B cell (primary cell): ENCODE results near the gene ZCCHC2. TPM values are rescaled to one million over a fixed set of nuclear protein-coding genes. Genes with fewer than 3 reads are reported as not detected.

ENCODE experiments used
- ATAC-seq: fragments of 200-7000 bp; cut with Tn5 transposase; one replicate; pipeline ENCODE4 v1.10.0; 2021; ENCODE audit warnings: low read depth, mild to moderate bottlenecking, moderate number of reproducible peaks, moderate library complexity
- CTCF ChIA-PET: fragments of 350-600 bp; sonication (Branson Sonifier 250); formaldehyde crosslinking; loops from one replicate; lab custom pipeline; 2021; ENCODE audit warnings: antibody characterized with exemption, inconsistent platforms; lab: Charles Lee
- POLR2A ChIA-PET: fragments of 350-600 bp; sonication (Branson Sonifier 250); formaldehyde crosslinking; loops from one replicate; lab custom pipeline; 2021; ENCODE audit warnings: antibody characterized with exemption; lab: Charles Lee
- DNase-seq: peaks from one replicate; pipeline ENCODE4 v3.0.0; 2013
- H2AFZ ChIP-seq: 2 replicates; pipeline ENCODE4 v1.6.1; 2012; ENCODE audit warnings: mild to moderate bottlenecking, low read depth, low read length; ENCODE audit not compliant: insufficient read depth, poor library complexity, severe bottlenecking
- H3K27ac ChIP-seq, 2 donors: 1 replicate in 1 of 2; 2 replicates in 1 of 2; pipeline ENCODE4 v1.5.1; 2012 to 2013; ENCODE audit warnings: low read length in 2 of 2, mild to moderate bottlenecking in 2 of 2, moderate library complexity in 1 of 2
- H3K27me3 ChIP-seq, 4 experiments: fragments of 200-600 bp in 1 of 4; sonication (generic) in 1 of 4; replicated peaks in 1 of 4; 1 replicate in 2 of 4; 2 replicates in 2 of 4; pipeline versions ENCODE4 v1.6.1 to v1.7.0; 2013 to 2016; ENCODE audit warnings: low read length in 3 of 4, mild to moderate bottlenecking in 2 of 4, mixed read lengths in 1 of 4, moderate library complexity in 1 of 4; ENCODE audit not compliant: insufficient read depth in 4 of 4, control insufficient read depth in 3 of 4; ENCODE audit errors: control extremely low read depth in 1 of 4
- H3K36me3 ChIP-seq, 2 experiments: replicated peaks in 1 of 2; 1 replicate in 1 of 2; 2 replicates in 1 of 2; pipeline versions ENCODE4 v1.6.1 to v1.7.1; 2013; ENCODE audit warnings: low read length in 1 of 2; ENCODE audit not compliant: insufficient read depth in 2 of 2, control insufficient read depth in 1 of 2; ENCODE audit errors: control extremely low read depth in 1 of 2, extremely low read depth in 1 of 2
- H3K4me1 ChIP-seq, 2 donors: fragments of 200-600 bp in 1 of 2; sonication (generic) in 1 of 2; 1 replicate in 1 of 2; 2 replicates in 1 of 2; pipeline versions ENCODE4 v1.5.1 to v1.6.1; 2013 to 2017; ENCODE audit warnings: low read length in 2 of 2; ENCODE audit not compliant: control insufficient read depth in 2 of 2, insufficient read depth in 2 of 2
- H3K4me2 ChIP-seq: replicated peaks from 2 replicates; pipeline ENCODE3; 2012; ENCODE audit warnings: mild to moderate bottlenecking, low read depth, low read length; ENCODE audit not compliant: poor library complexity, severe bottlenecking
- H3K4me3 ChIP-seq, 5 experiments: fragments of 200-600 bp in 1 of 5; sonication (generic) in 1 of 5; 1 replicate in 3 of 5; 2 replicates in 2 of 5; pipeline versions ENCODE4 v1.5.1 to v1.7.0; 2011 to 2016; ENCODE audit warnings: low read length in 4 of 5, mild to moderate bottlenecking in 4 of 5, low read depth in 2 of 5, control low read depth in 1 of 5, moderate library complexity in 1 of 5; ENCODE audit not compliant: insufficient read depth in 1 of 5; ENCODE audit errors: control extremely low read depth in 1 of 5, extremely low read depth in 1 of 5
- H3K79me2 ChIP-seq: fragments of 200-600 bp; sonication (generic); one replicate; pipeline ENCODE4 v1.6.0; 2016; ENCODE audit warnings: low read length; ENCODE audit not compliant: control insufficient read depth, insufficient read depth
- H3K9ac ChIP-seq: fragments of 200-600 bp; sonication (generic); 2 replicates; pipeline ENCODE4 v1.6.1; 2017; ENCODE audit warnings: mild to moderate bottlenecking, low read length, moderate library complexity
- H3K9me3 ChIP-seq, 3 donors: one replicate each; pipeline versions ENCODE4 v1.6.1 to v1.7.1; 2013; ENCODE audit warnings: low read length in 2 of 3; ENCODE audit not compliant: control insufficient read depth in 2 of 3, insufficient read depth in 1 of 3; ENCODE audit errors: control extremely low read depth in 1 of 3
- H4K20me1 ChIP-seq: 2 replicates; pipeline ENCODE4 v1.6.0; 2012; ENCODE audit warnings: mild to moderate bottlenecking, low read length; ENCODE audit not compliant: insufficient read depth, control insufficient read depth, poor library complexity, severe bottlenecking
- H3K27ac Mint-ChIP-seq: one replicate; pipeline ENCODE4 v1.8.0; 2021; ENCODE audit warnings: mixed read lengths
- H3K27me3 Mint-ChIP-seq: one replicate; pipeline ENCODE4 v1.8.0; 2021; ENCODE audit warnings: mixed read lengths
- H3K4me1 Mint-ChIP-seq: one replicate; pipeline ENCODE4 v1.8.0; 2021; ENCODE audit warnings: mixed read lengths
- H3K4me3 Mint-ChIP-seq: one replicate; pipeline ENCODE4 v1.8.0; 2021; ENCODE audit warnings: mixed read lengths
- H3K9me3 Mint-ChIP-seq: one replicate; pipeline ENCODE4 v1.8.0; 2022; ENCODE audit warnings: mixed read lengths; ENCODE audit not compliant: insufficient read depth
- EZH2 ChIP-seq: IDR thresholded peaks from 2 replicates; pipeline ENCODE4 v1.6.1; 2012; ENCODE audit warnings: borderline replicate concordance, low read depth, mild to moderate bottlenecking, moderate library complexity, low read length; ENCODE audit not compliant: insufficient read depth, poor library complexity, severe bottlenecking
- WGBS: methylation state at CpG from one replicate; pipeline ENCODE4 v1.1.5; 2013; ENCODE audit warnings: missing lambda C conversion rate; ENCODE audit not compliant: insufficient coverage; 5-methylcytosine and 5-hydroxymethylcytosine counted together
- intact Hi-C: fragments of 100-400 bp; cut with micrococcal nuclease; formaldehyde crosslinking; loops from one replicate; pipeline ENCODE4 v1.10.0; 2022
- polyA plus RNA-seq: library from polyadenylated mRNA; depleted of rRNA; stranded (reverse); fragments of >200 nt; gene quantifications from 2 replicates; pipeline ENCODE4 v1.2.3, GENCODE V29; 2012
- total RNA-seq, 2 donors: library from RNA; stranded (reverse); fragments of 120-200 nt in 1 of 2; gene quantifications; 1 replicate in 1 of 2; 2 replicates in 1 of 2; pipeline versions ENCODE4 v1.2.3 to v1.2.4, GENCODE V29; 2013 to 2022
- TF ChIP-seq, protein P1 (sequence below): fragments of 200-600 bp; IDR thresholded peaks from one replicate; pipeline ENCODE4 v1.8.0; 2022; ENCODE audit warnings: antibody characterized with exemption, mild to moderate bottlenecking

The ZCCHC2 gene
- total and polyA plus RNA-seq, 2 donors (not counting 1 experiment from before 2014, with no cell fraction given): 24.5 to 53.7 TPM

DNA sequence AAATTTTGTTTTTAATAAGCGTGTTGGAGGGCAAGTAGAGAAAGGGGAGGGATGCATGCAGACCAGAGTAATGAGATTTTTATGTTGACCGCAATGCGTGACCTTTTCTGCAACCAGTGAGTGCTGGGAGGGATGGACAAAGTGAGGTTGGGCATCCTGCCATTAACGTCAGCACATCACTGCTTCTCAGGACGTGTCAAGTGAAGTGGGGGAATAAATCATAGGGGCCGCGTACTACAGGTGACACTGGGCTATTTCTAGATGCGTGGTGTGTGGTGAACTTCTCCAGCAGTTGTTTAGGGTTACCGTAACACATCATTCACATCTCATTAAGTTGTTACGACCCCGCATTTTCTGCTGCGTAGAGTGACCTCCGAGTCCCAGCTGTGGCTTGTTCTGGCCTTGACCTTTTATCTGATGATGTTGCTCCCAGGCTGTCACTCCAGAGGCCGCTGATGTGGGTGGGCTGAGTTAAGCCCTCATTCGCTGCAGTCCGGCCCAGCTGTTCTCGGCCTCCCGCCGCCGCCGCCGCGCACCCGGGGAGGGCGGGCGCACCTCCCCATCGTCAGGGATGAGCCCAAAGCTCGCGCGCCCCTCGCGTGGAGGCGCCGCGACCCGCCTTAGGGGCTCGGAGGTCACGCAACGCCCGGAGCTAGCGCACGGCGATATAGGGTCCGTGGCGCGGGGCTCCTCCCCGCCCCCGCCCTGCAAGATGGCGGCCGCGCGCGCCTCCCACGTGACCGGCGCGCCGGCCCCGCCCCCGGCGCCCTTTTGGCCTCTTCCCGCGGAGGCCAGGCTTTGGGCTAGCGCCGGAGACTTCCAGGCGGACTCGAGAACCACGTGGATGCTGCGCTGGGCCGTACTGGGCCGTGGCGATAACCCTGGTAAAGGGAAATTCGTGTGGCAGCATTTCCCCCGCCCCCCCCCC lies 3.5 kb downstream of the ZCCHC2 start:
- Mint-ChIP-seq H3K27me3 (no peaks in the 10 kb centered on the region), H3K4me1 (peaks cover 50% of the 10 kb centered on the region), H3K4me3 (peak overlapping the region; percentile 97), H3K9me3 (no peaks in the 10 kb centered on the region), H3K27ac (peak overlapping the region; percentile 92)
- H2AFZ ChIP-seq: peak overlapping the region; percentile 99
- peak; percentile 7 for ATAC-seq
- H3K27ac ChIP-seq: peak overlapping the region; percentile 76 to 93
- WGBS: 2% methylated on average over 60 of the region's 74 CpGs
- peaks cover 35 to 43% of the 10 kb centered on the region in 2 donors for H3K4me1 ChIP-seq
- POLR2A ChIA-PET: interaction anchor here (0.6 to 1.5 kb wide), 6 partner anchors 11 to 613 kb away, joined by 3 to 9 read pairs (median 4); partner anchors contain the start of gene PHLPP1
- H3K4me2 ChIP-seq: peak overlapping the region; percentile 78
- no peaks in the 10 kb centered on the region for H3K36me3 ChIP-seq
- intact Hi-C loops: loop anchor here (1.0 to 10.0 kb wide), 3 partner anchors 20 to 840 kb away; partner anchors contain the start of gene KDSR
- no peaks in the 10 kb centered on the region for H3K9me3 ChIP-seq
- peaks cover 9% of the 10 kb centered on the region for H4K20me1 ChIP-seq
- no peaks in the 10 kb centered on the region for H3K27me3 ChIP-seq
- peak overlapping the region; percentile 74 to 89 (median 84) for H3K4me3 ChIP-seq
- CTCF ChIA-PET: interaction anchor here (0.6 to 2.1 kb wide), 3 partner anchors 21 to 60 kb away, joined by 3 to 5 read pairs (median 4); no protein-coding TSS in a partner anchor
- TF ChIP-seq EZH2: no peak
- TF ChIP-seq, protein P1, sequence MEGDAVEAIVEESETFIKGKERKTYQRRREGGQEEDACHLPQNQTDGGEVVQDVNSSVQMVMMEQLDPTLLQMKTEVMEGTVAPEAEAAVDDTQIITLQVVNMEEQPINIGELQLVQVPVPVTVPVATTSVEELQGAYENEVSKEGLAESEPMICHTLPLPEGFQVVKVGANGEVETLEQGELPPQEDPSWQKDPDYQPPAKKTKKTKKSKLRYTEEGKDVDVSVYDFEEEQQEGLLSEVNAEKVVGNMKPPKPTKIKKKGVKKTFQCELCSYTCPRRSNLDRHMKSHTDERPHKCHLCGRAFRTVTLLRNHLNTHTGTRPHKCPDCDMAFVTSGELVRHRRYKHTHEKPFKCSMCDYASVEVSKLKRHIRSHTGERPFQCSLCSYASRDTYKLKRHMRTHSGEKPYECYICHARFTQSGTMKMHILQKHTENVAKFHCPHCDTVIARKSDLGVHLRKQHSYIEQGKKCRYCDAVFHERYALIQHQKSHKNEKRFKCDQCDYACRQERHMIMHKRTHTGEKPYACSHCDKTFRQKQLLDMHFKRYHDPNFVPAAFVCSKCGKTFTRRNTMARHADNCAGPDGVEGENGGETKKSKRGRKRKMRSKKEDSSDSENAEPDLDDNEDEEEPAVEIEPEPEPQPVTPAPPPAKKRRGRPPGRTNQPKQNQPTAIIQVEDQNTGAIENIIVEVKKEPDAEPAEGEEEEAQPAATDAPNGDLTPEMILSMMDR: no peak
- H3K9ac ChIP-seq: peak overlapping the region; percentile 99
- H3K79me2 ChIP-seq: peaks cover 72% of the 10 kb centered on the region
- DNase-seq: peak; percentile 86
